MG63 (cell line): ENCODE data around the gene FHIT. TPM values are rescaled to one million over a fixed set of nuclear protein-coding genes. Genes with fewer than 3 reads are reported as not detected.

ENCODE experiments used
- DNase-seq: peaks from one replicate; pipeline ENCODE4 v3.0.0-alpha.2; 2020
- H3K27me3 ChIP-seq: fragments of 250-450 bp; sonication (Bioruptor Pico); 2 replicates; pipeline ENCODE4 v1.5.1; 2020; ENCODE audit warnings: mild to moderate bottlenecking, moderate library complexity
- H3K36me3 ChIP-seq: fragments of 250-450 bp; sonication (Bioruptor Pico); 2 replicates; pipeline ENCODE4 v1.5.1; 2020; ENCODE audit warnings: mild to moderate bottlenecking, moderate library complexity
- H3K4me3 ChIP-seq: fragments of 250-450 bp; sonication (Bioruptor Pico); 2 replicates; pipeline ENCODE4 v1.5.1; 2020; ENCODE audit warnings: mild to moderate bottlenecking, moderate library complexity
- H3K9me3 ChIP-seq: fragments of 250-450 bp; sonication (Bioruptor Pico); 2 replicates; pipeline ENCODE4 v1.5.1; 2020; ENCODE audit warnings: mild to moderate bottlenecking, moderate library complexity
- total RNA-seq: library from RNA; depleted of rRNA; stranded (reverse); fragments of >200 nt; shearing (Covaris generic); gene quantifications from 2 replicates; pipeline ENCODE4 v1.2.3, GENCODE V29; 2014; ENCODE audit warnings: low replicate concordance

The FHIT gene
- total RNA-seq, 1 experiment from 2014 or later: 1.7 TPM

- Histone ChIP-seq H3K4me3 (no peak overlapping the region), H3K36me3 (no peaks in the 10 kb centered on the region), H3K9me3 (no peaks in the 10 kb centered on the region), H3K27me3 (no peaks in the 10 kb centered on the region; the same call in 1 of the 2 replicates)
- DNase-seq: no peak
Measured at GRCh38 chr3:59994732-59995304, 1256.4 kb downstream of the FHIT start.

GRCh38 chr3:59992578-59992977 is 1258.7 kb downstream of the FHIT start:
- no peaks in the 10 kb centered on the region for H3K36me3 ChIP-seq
- no peak overlapping the region for H3K4me3 ChIP-seq
- H3K9me3 ChIP-seq: no peaks in the 10 kb centered on the region
- no peak for DNase-seq
- H3K27me3 ChIP-seq: no peaks in the 10 kb centered on the region; the same call in 1 of the 2 replicates

- Histone ChIP-seq H3K36me3 (no peaks in the 10 kb centered on the region), H3K9me3 (no peaks in the 10 kb centered on the region), H3K27me3 (no peaks in the 10 kb centered on the region; the same call in 1 of the 2 replicates), H3K4me3 (no peak overlapping the region)
- no peak for DNase-seq
Measured at GRCh38 chr3:59990915-59991314, 1260.3 kb downstream of the FHIT start.

- Histone ChIP-seq H3K4me3 (no peak overlapping the region), H3K36me3 (no peaks in the 10 kb centered on the region), H3K27me3 (no peaks in the 10 kb centered on the region), H3K9me3 (no peaks in the 10 kb centered on the region)
- DNase-seq: no peak
Measured at GRCh38 chr3:59982510-59982909, 1268.7 kb downstream of the FHIT start.

- DNase-seq: no peak
- no peaks in the 10 kb centered on the region for H3K27me3 ChIP-seq
- H3K36me3 ChIP-seq: no peaks in the 10 kb centered on the region
- H3K4me3 ChIP-seq: no peak overlapping the region
- H3K9me3 ChIP-seq: no peaks in the 10 kb centered on the region
Measured at GRCh38 chr3:59981377-59981776, 1269.9 kb downstream of the FHIT start.

- no peak for DNase-seq
- Histone ChIP-seq H3K27me3 (no peaks in the 10 kb centered on the region), H3K4me3 (no peak overlapping the region), H3K9me3 (no peaks in the 10 kb centered on the region), H3K36me3 (no peaks in the 10 kb centered on the region)
Measured at GRCh38 chr3:59980576-59980975, 1270.7 kb downstream of the FHIT start.

GRCh38 chr3:59979542-59979941 is 1271.7 kb downstream of the FHIT start:
- Histone ChIP-seq H3K27me3 (no peaks in the 10 kb centered on the region), H3K36me3 (no peaks in the 10 kb centered on the region), H3K4me3 (no peak overlapping the region), H3K9me3 (no peaks in the 10 kb centered on the region)
- no peak for DNase-seq

- Histone ChIP-seq H3K27me3 (no peaks in the 10 kb centered on the region), H3K9me3 (no peaks in the 10 kb centered on the region), H3K36me3 (no peaks in the 10 kb centered on the region), H3K4me3 (no peak overlapping the region)
- no peak for DNase-seq
Measured at GRCh38 chr3:59978979-59979378, 1272.3 kb downstream of the FHIT start.

GRCh38 chr3:59970796-59971195 is 1280.5 kb downstream of the FHIT start:
- Histone ChIP-seq H3K36me3 (no peaks in the 10 kb centered on the region), H3K9me3 (no peaks in the 10 kb centered on the region), H3K27me3 (no peaks in the 10 kb centered on the region), H3K4me3 (no peak overlapping the region)
- DNase-seq: no peak

- H3K4me3 ChIP-seq: no peak overlapping the region
- H3K27me3 ChIP-seq: no peaks in the 10 kb centered on the region
- H3K9me3 ChIP-seq: no peaks in the 10 kb centered on the region
- DNase-seq: no peak
- H3K36me3 ChIP-seq: no peaks in the 10 kb centered on the region
Measured at GRCh38 chr3:59970376-59970775, 1280.9 kb downstream of the FHIT start.

GRCh38 chr3:59968513-59969045 is 1282.7 kb downstream of the FHIT start:
- Histone ChIP-seq H3K9me3 (no peaks in the 10 kb centered on the region), H3K36me3 (no peaks in the 10 kb centered on the region), H3K4me3 (no peak overlapping the region), H3K27me3 (no peaks in the 10 kb centered on the region)
- no peak for DNase-seq

- no peak overlapping the region for H3K4me3 ChIP-seq
- no peaks in the 10 kb centered on the region for H3K36me3 ChIP-seq
- no peak for DNase-seq
- H3K9me3 ChIP-seq: no peaks in the 10 kb centered on the region
- H3K27me3 ChIP-seq: no peaks in the 10 kb centered on the region
Measured at GRCh38 chr3:59963676-59964075, 1287.6 kb downstream of the FHIT start.

GRCh38 chr3:59957150-59957549 is 1294.1 kb downstream of the FHIT start:
- no peak for DNase-seq

GRCh38 chr3:59953104-59953503 is 1298.1 kb downstream of the FHIT start:
- Histone ChIP-seq H3K4me3 (no peak overlapping the region), H3K27me3 (no peaks in the 10 kb centered on the region), H3K36me3 (no peaks in the 10 kb centered on the region), H3K9me3 (no peaks in the 10 kb centered on the region)
- no peak for DNase-seq

More at GRCh38 chr3:59957150-59957549, 1294.1 kb downstream of the FHIT start:
- H3K4me3 ChIP-seq: no peak overlapping the region
- no peaks in the 10 kb centered on the region for H3K36me3 ChIP-seq
- no peaks in the 10 kb centered on the region for H3K27me3 ChIP-seq
- H3K9me3 ChIP-seq: no peaks in the 10 kb centered on the region

GRCh38 chr3:59949311-59949710 is 1301.9 kb downstream of the FHIT start:
- Histone ChIP-seq H3K27me3 (no peaks in the 10 kb centered on the region), H3K9me3 (no peaks in the 10 kb centered on the region), H3K4me3 (no peak overlapping the region), H3K36me3 (no peaks in the 10 kb centered on the region)
- DNase-seq: no peak

GRCh38 chr3:59946401-59946800 is 1304.9 kb downstream of the FHIT start:
- H3K36me3 ChIP-seq: no peaks in the 10 kb centered on the region
- H3K27me3 ChIP-seq: no peaks in the 10 kb centered on the region
- no peaks in the 10 kb centered on the region for H3K9me3 ChIP-seq
- no peak overlapping the region for H3K4me3 ChIP-seq
- no peak for DNase-seq

GRCh38 chr3:59940718-59941117 is 1310.5 kb downstream of the FHIT start:
- Histone ChIP-seq H3K4me3 (no peak overlapping the region), H3K9me3 (no peaks in the 10 kb centered on the region), H3K27me3 (no peaks in the 10 kb centered on the region), H3K36me3 (no peaks in the 10 kb centered on the region)
- DNase-seq: no peak

- DNase-seq: no peak
- Histone ChIP-seq H3K36me3 (no peaks in the 10 kb centered on the region), H3K27me3 (no peaks in the 10 kb centered on the region), H3K9me3 (no peaks in the 10 kb centered on the region), H3K4me3 (no peak overlapping the region)
Measured at GRCh38 chr3:59939826-59940426, 1311.3 kb downstream of the FHIT start.
